ENCODE measurements around the gene CCSER1.
"Not testable (repeated sequence)": the region's sequence is repeated elsewhere in the genome, so short reads cannot be mapped to it uniquely, and the experiment has no call there.

The CCSER1 gene

GRCh38 chr4:91226867-91227266, 1099.7 kb downstream of the CCSER1 start:
- no peak for DNase-seq

DNA sequence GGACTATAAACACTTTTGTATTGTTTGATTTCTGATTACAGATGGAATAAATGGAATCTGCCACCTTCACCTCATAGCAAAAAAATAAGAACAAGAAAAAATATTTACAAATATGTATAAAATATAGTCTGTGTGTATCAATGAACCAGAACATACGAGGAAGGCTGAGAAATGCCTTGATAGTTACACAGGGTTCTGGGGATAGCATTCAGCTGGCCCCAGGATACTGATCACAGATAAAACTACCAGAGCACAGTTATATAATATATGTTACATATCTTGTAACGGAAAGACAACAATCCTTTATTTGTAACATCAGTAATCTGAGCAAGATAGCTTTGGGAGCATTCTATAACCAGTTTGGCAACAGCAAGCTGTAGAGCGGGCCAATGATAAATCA, 1101.5 kb downstream of the CCSER1 start:
- DNase-seq = no peak

- DNase-seq = no peak
Measured at GRCh38 chr4:91233164-91233563, 1106.0 kb downstream of the CCSER1 start.

- no peak for DNase-seq
Measured at GRCh38 chr4:91243132-91243531, 1115.9 kb downstream of the CCSER1 start.

DNA sequence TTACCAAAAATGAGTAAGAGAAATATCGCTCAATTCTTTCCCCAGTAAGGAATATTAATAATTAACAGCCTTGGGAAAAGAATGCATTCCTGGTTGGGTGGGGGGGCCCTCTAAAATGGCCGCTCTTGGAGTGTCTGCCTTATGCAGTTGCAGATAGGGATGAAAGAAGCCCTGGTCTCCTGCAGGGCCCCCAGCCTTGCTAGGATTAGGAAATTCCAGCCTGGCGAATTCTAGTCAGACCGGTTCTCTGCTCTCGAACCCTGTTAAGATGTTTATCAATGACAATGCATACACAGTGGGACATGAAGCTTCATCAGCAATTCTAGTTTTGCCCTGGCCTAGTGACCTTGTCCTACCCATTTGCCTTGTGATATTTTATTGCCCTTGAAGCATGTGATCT, 1128.8 kb downstream of the CCSER1 start:
- no peak for DNase-seq

DNA sequence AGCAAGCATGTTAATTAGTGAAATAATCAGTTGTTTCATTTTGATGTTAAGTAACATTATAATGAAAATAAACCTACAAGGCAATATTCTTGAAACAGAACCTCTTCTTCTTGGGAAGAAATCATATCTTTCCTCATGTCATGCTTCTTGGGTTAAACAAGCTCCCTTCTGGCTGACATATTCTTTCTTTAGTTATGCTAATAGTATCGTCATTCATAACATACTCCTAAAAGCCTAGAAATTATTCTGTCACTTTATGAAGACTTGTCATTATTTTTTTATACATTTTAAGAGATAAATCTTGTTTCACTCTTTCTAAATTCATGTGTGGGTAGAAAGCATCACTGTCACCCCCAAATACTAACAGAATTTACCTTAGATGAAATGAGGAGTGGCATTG, 1129.6 kb downstream of the CCSER1 start:
- no peak for DNase-seq

DNA sequence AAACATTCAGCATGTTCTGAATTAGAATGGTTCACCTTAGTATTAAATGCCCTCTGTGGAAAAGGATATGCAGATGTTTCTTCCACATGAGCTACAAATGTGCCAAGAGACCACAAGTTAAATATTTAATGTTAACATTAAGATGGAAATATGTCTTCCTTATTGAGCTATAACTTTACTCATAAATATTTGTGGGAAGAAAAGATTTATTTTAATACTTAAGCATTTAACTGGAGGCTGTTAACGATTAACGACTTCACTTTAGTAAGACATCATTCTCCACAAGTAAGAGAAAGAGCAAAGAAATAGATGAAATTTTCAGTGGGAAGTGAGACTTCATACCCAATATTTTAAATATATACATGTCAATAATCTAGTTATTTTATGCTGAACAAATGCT, 1130.5 kb downstream of the CCSER1 start:
- DNase-seq = no peak

GRCh38 chr4:91258326-91258725, 1131.1 kb downstream of the CCSER1 start:
- no peak for DNase-seq

DNA sequence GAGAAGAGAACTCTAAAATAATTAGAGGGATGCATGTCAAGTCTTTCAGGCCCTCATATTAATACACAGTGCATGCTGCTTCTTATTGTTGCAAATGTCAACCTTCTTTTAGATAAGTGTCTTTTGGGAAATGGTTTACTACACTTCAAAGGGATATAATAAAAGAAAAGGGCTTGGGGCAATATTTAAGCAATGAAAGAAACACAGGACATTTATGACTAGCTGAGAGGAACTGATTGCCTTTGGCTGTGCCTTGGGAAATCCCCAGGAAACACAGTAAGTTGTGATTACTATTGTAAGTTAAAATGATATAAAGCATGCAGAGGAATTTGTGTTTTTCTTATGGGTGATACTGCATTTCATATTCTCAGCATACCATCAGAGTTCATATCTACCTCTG, 1140.3 kb downstream of the CCSER1 start:
- no peak for DNase-seq

DNA sequence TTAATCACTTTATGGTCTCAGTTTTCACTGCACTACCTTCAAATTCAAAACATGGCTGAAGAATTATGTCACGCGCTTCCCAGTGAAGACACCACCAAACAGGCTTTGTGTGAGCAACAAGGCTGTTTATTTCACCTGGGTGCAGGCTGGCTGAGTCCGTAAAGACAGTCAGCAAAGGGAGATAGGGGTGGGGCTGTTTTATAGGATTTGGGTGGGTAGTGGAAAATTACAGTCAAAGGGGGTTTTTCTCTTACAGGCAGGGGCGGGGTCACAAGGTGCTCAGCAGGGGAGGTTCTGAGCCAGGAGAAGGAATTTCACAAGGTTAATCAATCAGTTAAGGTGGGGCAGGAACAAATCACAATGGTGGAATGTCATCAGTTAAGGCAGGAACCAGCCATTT, 1141.3 kb downstream of the CCSER1 start:
- DNase-seq = not testable (repeated sequence)

GRCh38 chr4:91268913-91269312, 1141.7 kb downstream of the CCSER1 start:
- no peak for DNase-seq

GRCh38 chr4:91279899-91280298, 1152.7 kb downstream of the CCSER1 start:
- no peak for DNase-seq

- no peak for DNase-seq
Measured at GRCh38 chr4:91280551-91281290, 1153.5 kb downstream of the CCSER1 start.

DNA sequence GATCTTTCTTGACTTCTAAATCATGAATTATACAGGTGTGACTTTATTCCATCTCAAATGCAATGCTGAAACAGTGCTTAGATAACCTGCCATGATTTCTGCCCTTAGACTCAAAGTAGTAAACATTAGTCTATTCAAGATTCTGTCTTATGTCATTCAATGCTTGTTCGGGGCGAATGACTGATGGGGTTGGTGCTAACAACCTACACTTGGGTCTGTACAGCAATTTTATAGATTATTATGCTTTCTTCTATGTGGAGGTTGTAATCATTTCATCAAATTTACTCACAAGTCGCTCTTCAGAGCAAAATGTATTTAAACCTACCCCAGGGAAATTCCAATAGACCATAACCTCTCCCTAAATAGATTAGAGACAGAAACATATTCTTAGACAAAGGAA, 1155.0 kb downstream of the CCSER1 start:
- no peak for DNase-seq

DNA sequence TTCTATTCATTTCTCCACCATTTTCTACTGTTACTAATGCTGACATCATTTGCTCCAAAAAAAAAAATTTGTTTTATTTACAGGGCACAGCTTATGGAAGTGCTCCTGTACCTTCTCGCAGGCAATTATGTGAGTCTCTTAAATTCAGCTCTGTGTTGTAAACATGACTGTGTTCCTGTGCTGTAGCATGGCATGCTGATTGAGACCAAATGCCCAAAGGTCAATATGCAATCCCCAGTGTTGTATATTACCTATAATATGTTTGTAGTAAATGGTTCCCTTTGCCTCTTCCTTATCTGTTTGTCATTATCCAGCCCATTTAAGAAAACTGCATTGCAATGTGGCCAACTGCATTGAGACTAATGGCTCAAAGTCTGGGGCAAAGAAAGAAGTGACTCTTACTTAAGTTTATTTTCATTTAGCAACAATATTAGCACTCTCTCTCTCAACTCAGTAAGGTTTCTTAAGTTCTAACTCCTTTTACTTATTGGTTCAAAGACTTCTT, 1156.6 kb downstream of the CCSER1 start:
- DNase-seq = no peak

DNA sequence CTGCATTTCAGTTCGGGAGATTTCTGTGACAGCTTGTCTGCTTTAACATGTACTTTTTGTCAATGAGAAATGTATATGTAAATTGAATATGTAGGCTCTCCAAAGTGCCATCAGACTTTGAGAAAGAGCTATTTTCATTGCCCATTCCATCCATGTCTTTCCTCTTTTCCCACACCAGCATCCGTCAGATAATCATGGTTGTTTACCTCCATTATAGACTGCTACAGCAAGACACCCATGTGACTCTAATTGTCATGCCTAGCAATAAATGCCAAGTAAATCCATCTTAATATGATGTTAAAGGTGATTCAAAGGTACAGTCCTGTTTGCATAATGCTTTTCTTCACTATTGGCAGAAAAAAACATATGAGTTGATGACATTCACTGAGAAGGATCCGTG, 1157.3 kb downstream of the CCSER1 start:
- no peak for DNase-seq

DNA sequence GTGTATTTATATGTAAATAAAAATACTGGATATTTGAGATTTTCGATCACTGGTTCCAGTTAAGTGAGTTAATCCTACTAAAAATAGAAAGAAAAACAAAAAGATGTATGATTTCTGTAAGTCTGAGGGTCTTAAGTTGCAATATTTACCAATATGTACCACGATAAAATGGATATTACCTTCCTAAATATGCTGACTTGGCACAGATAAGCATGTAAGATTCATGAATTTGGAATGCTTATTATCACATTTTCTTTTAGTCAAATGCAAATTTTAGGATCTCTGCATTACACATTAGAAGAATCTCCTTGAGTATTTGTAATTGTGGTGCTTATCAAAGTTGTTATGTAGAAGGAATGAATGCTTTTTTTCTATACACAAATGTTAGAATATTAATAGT, 1158.3 kb downstream of the CCSER1 start:
- DNase-seq = no peak

- no peak for DNase-seq
Measured at GRCh38 chr4:91288702-91289311, 1161.6 kb downstream of the CCSER1 start.

DNA sequence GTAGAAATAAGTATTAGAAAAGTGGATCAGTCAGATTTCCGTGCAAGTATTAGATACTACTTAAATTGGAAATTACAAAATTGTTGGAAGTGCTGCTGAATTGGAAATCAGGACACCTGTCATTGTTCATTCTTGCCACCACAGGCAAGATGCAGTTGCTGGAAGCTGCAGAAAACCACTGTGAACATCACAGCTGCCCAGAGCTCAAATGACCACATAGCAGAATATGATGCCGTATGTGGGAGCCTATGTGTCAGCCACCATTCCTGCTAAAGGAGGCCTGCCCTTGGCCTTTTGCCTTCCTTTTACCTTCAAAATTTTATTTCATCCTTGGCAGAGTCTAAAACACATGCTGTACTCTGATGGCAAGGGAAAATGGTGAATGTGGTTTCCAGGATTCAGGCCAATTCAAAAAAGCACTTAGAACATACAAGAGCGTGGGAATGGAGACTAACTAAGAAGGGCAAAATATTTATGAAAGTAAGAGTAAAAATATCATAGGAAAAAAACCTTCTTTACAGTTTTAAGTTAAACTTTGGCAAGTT, 1171.0 kb downstream of the CCSER1 start:
- no peak for DNase-seq

DNA sequence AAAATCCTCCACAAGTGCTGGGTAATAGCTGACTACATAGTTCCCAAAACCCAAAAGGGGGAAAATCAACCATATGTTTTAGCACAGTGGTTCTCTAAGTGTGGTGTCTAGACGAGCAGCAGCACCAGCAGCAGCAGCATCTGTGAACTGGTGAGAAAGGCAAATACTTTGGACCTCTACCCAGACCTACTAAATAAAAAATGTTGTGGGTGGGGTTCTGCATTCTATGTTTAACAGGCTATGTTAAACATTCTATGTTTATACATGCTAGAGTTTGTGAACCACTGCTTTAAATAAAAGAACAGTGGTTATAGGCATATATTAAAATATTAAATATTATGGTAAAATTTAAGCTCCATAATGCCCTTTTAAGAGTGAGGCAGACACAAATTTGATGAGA, 1171.6 kb downstream of the CCSER1 start:
- DNase-seq = no peak

DNA sequence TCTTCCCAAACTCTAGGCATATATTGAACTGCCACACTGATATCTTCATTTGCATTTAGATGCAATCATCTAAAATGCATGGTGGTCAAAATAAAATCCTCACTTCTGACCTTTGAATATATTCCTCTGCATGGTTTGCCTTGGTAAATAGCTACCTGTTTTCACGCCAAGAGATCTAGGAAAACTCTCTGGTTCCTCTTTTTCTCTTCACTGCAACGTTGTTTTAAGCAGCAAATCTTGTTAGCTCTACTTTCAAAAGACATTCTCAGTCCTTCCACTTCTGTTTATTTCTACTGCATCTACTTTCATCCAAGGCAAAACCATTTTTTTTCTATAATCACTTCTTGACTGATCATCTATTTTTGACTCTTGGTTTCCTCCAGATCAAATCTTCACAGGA, 1174.9 kb downstream of the CCSER1 start:
- no peak for DNase-seq

DNA sequence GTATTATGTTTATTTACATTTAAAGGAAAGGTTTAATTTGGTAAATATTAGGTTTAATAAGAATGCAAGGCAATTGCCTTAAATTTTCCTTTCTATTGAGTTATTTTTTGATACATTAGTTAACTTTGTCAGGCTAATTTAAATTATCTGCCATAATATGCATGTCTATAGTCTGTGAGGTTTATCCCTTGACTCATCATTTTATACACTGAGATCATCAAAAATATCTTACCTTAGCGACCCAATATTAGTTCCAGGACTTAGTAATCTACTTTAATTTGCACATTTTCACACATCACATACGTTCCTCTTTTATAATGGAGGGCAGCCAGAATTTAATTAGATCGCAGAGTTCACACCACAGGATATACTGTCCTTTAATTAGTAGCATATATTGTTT, 1177.1 kb downstream of the CCSER1 start:
- DNase-seq = no peak

- DNase-seq = no peak
Measured at GRCh38 chr4:91317434-91317833, 1190.2 kb downstream of the CCSER1 start.

DNA sequence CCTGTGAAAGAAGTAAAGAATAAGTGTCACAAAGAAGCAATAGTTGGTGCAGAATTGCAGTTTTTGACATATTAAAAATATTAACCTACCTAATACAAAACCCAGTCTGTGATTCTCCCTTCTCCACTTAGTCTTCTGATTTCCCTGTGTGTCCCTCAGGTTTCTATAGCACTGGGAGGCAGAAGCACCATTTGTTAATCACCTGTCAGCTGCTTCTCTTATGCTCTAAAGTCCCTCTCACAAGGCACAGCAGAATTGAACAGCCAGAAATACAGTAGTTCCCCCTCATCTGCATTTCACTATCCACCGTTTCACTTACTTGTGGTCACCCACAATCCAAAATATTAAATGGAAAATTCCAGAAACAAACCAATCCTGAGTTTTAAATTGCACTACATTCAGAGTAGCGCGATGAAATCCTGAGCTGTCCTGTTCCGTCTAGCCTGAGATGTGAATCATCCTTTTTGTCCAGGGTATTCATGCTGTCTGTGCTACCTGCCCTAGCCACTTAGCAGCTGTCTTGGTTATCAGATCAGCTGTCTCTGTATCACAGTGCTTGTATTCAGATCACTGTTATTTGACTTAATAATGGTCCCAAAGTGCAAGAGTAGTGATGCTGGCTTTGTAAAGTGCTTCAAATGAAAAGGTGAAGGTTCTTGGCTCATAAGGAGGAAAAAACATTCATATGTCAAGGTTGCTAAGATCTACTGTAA, 1192.5 kb downstream of the CCSER1 start:
- no peak for DNase-seq

Data from CD4-positive, alpha-beta T cell treated with Interleukin-12 subunit alpha and Interleukin-12 subunit beta, for 1 hour (primary cell).